Measurements from ENCODE around the gene PPP6R2. TPM values are rescaled to one million over a fixed set of nuclear protein-coding genes. Genes with fewer than 3 reads are reported as not detected.

Gene PPP6R2
- total RNA-seq, 1 experiment from 2014 or later = 47.8 TPM

DNA sequence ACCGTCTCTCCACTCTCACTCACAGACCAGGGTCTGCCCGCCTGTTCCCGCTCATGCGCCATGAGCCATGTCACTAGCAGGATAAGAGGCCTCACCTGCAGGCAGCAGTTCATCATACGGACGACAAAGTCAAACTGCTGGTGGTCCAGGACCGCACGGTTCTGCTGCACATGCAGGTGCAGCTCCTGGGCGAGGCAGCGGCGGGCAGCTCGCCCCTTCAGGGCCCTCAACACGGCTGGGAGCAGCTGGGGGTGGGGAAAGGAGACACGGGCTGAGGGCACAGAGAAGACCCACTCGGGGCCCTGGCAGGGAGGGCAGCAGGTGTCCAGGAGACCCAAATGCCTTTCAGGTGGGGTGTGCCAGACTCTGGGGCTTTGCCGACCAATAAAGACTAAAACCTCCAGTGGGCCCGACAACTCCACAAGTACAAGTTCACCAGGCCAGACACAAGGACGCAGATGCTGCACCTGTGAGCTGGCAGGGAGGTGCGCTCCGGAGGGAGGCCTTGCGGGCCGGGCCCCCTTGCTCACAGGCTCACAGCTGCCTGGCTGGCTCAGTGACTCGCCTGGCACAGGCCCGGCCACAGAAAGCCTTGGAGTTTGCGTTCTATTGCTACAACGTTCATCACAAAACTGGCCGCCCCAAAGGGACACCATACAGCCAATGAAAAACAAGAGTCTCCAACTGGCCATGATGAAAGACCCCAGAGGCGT lies 120.2 kb downstream of the PPP6R2 start:
- DNase-seq (ENCODE audit: low spot score) = no peak
- ATAC-seq = no peak
- H3K4me3 Mint-ChIP-seq = no peak overlapping the region
- H3K27ac Mint-ChIP-seq = no peak overlapping the region
- no peaks in the 10 kb centered on the region for H3K4me1 Mint-ChIP-seq
- no peak for TF ChIP-seq ZNF396 (CRISPR knock-in tag; IDR thresholded peaks at IDR 0.05; ENCODE audit: borderline replicate concordance)
- no peak for TF ChIP-seq ZNF423 (CRISPR knock-in tag; IDR thresholded peaks at IDR 0.05)
- TF ChIP-seq, protein P1, sequence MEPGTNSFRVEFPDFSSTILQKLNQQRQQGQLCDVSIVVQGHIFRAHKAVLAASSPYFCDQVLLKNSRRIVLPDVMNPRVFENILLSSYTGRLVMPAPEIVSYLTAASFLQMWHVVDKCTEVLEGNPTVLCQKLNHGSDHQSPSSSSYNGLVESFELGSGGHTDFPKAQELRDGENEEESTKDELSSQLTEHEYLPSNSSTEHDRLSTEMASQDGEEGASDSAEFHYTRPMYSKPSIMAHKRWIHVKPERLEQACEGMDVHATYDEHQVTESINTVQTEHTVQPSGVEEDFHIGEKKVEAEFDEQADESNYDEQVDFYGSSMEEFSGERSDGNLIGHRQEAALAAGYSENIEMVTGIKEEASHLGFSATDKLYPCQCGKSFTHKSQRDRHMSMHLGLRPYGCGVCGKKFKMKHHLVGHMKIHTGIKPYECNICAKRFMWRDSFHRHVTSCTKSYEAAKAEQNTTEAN (CRISPR knock-in tag; IDR thresholded peaks at IDR 0.05) = no peak
- TF ChIP-seq ETV6 (CRISPR knock-in tag; IDR thresholded peaks at IDR 0.05) = no peak
- TF ChIP-seq, protein P2, sequence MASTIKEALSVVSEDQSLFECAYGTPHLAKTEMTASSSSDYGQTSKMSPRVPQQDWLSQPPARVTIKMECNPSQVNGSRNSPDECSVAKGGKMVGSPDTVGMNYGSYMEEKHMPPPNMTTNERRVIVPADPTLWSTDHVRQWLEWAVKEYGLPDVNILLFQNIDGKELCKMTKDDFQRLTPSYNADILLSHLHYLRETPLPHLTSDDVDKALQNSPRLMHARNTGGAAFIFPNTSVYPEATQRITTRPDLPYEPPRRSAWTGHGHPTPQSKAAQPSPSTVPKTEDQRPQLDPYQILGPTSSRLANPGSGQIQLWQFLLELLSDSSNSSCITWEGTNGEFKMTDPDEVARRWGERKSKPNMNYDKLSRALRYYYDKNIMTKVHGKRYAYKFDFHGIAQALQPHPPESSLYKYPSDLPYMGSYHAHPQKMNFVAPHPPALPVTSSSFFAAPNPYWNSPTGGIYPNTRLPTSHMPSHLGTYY (CRISPR knock-in tag; IDR thresholded peaks at IDR 0.05) = no peak
- TF ChIP-seq SMAD3 (CRISPR knock-in tag; IDR thresholded peaks at IDR 0.05; ENCODE audit: borderline replicate concordance) = no peak
- TF ChIP-seq IRF2 (CRISPR knock-in tag; IDR thresholded peaks at IDR 0.05; ENCODE audit: borderline replicate concordance, low read depth) = no peak
- no peak for TF ChIP-seq EMX1 (CRISPR knock-in tag; IDR thresholded peaks at IDR 0.05)
- TF ChIP-seq FOXK1 (CRISPR knock-in tag; IDR thresholded peaks at IDR 0.05) = no peak
- H3K36me3 Mint-ChIP-seq = peaks cover 40% of the 10 kb centered on the region
- POLR2A ChIA-PET = no interaction called here
- CTCF ChIA-PET = interaction anchor here (0.9 kb wide), 1 partner anchor 10 kb away, joined by 3 read pairs; no protein-coding TSS in a partner anchor
- H3K27me3 Mint-ChIP-seq (ENCODE audit: low read depth) = no peaks in the 10 kb centered on the region; the same call in 1 of the 2 replicates
- H3K9me3 Mint-ChIP-seq = no peaks in the 10 kb centered on the region

DNA sequence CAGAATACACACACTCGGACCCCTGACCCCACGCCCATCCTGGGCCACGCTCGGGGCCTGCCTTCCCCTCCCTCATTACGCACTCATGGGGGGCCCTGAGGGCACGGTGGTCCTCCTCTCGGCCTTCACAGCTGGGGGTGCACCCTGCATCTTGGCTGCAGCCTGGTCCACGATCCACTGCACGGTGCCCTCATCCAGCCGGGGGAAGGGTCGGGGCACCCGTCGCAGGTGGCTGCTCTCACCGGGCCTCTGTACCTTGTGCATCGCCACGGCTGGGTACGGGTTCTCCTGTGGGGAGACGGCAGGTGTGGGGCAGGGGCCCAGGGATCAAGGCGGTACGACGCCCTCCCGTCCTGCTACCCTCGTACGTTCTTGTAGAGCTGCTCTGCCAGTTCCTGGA lies 121.3 kb downstream of the PPP6R2 start:
- no peak for DNase-seq (ENCODE audit: low spot score)
- Mint-ChIP-seq H3K4me3 (no peak overlapping the region), H3K27me3 (ENCODE audit: low read depth) (no peaks in the 10 kb centered on the region; the same call in 1 of the 2 replicates), H3K4me1 (no peaks in the 10 kb centered on the region), H3K36me3 (peaks cover 36% of the 10 kb centered on the region), H3K9me3 (no peaks in the 10 kb centered on the region), H3K27ac (no peak overlapping the region)
- CTCF ChIA-PET = no interaction called here
- ATAC-seq = no peak
- POLR2A ChIA-PET = interaction anchor here (0.6 kb wide), 1 partner anchor 68 kb away, joined by 3 read pairs; no protein-coding TSS in a partner anchor
- TF ChIP-seq ZNF423 (CRISPR knock-in tag; IDR thresholded peaks at IDR 0.05) (no peak), CREM (CRISPR knock-in tag; IDR thresholded peaks at IDR 0.05) (no peak), ZNF317 (CRISPR knock-in tag; IDR thresholded peaks at IDR 0.05; ENCODE audit: borderline replicate concordance, low read depth) (no peak), RORB (CRISPR knock-in tag; IDR thresholded peaks at IDR 0.05) (no peak), SOX15 (CRISPR knock-in tag; IDR thresholded peaks at IDR 0.05) (no peak), ESRRA (CRISPR knock-in tag; IDR thresholded peaks at IDR 0.05; ENCODE audit: borderline replicate concordance) (no peak)
- TF ChIP-seq, protein P3, sequence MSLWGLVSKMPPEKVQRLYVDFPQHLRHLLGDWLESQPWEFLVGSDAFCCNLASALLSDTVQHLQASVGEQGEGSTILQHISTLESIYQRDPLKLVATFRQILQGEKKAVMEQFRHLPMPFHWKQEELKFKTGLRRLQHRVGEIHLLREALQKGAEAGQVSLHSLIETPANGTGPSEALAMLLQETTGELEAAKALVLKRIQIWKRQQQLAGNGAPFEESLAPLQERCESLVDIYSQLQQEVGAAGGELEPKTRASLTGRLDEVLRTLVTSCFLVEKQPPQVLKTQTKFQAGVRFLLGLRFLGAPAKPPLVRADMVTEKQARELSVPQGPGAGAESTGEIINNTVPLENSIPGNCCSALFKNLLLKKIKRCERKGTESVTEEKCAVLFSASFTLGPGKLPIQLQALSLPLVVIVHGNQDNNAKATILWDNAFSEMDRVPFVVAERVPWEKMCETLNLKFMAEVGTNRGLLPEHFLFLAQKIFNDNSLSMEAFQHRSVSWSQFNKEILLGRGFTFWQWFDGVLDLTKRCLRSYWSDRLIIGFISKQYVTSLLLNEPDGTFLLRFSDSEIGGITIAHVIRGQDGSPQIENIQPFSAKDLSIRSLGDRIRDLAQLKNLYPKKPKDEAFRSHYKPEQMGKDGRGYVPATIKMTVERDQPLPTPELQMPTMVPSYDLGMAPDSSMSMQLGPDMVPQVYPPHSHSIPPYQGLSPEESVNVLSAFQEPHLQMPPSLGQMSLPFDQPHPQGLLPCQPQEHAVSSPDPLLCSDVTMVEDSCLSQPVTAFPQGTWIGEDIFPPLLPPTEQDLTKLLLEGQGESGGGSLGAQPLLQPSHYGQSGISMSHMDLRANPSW (CRISPR knock-in tag; conservative IDR thresholded peaks at IDR 0.05; ENCODE audit: low read depth) = no peak
- TF ChIP-seq, protein P4, sequence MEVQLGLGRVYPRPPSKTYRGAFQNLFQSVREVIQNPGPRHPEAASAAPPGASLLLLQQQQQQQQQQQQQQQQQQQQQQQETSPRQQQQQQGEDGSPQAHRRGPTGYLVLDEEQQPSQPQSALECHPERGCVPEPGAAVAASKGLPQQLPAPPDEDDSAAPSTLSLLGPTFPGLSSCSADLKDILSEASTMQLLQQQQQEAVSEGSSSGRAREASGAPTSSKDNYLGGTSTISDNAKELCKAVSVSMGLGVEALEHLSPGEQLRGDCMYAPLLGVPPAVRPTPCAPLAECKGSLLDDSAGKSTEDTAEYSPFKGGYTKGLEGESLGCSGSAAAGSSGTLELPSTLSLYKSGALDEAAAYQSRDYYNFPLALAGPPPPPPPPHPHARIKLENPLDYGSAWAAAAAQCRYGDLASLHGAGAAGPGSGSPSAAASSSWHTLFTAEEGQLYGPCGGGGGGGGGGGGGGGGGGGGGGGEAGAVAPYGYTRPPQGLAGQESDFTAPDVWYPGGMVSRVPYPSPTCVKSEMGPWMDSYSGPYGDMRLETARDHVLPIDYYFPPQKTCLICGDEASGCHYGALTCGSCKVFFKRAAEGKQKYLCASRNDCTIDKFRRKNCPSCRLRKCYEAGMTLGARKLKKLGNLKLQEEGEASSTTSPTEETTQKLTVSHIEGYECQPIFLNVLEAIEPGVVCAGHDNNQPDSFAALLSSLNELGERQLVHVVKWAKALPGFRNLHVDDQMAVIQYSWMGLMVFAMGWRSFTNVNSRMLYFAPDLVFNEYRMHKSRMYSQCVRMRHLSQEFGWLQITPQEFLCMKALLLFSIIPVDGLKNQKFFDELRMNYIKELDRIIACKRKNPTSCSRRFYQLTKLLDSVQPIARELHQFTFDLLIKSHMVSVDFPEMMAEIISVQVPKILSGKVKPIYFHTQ (CRISPR knock-in tag; IDR thresholded peaks at IDR 0.05) = no peak
- TF ChIP-seq, protein P5, sequence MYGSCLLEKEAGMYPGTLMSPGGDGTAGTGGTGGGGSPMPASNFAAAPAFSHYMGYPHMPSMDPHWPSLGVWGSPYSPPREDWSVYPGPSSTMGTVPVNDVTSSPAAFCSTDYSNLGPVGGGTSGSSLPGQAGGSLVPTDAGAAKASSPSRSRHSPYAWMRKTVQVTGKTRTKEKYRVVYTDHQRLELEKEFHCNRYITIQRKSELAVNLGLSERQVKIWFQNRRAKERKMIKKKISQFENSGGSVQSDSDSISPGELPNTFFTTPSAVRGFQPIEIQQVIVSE (CRISPR knock-in tag; IDR thresholded peaks at IDR 0.05; ENCODE audit: borderline replicate concordance) = no peak
- TF ChIP-seq, protein P6, sequence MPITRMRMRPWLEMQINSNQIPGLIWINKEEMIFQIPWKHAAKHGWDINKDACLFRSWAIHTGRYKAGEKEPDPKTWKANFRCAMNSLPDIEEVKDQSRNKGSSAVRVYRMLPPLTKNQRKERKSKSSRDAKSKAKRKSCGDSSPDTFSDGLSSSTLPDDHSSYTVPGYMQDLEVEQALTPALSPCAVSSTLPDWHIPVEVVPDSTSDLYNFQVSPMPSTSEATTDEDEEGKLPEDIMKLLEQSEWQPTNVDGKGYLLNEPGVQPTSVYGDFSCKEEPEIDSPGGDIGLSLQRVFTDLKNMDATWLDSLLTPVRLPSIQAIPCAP (CRISPR knock-in tag; IDR thresholded peaks at IDR 0.05) = no peak
- TF ChIP-seq, protein P7, sequence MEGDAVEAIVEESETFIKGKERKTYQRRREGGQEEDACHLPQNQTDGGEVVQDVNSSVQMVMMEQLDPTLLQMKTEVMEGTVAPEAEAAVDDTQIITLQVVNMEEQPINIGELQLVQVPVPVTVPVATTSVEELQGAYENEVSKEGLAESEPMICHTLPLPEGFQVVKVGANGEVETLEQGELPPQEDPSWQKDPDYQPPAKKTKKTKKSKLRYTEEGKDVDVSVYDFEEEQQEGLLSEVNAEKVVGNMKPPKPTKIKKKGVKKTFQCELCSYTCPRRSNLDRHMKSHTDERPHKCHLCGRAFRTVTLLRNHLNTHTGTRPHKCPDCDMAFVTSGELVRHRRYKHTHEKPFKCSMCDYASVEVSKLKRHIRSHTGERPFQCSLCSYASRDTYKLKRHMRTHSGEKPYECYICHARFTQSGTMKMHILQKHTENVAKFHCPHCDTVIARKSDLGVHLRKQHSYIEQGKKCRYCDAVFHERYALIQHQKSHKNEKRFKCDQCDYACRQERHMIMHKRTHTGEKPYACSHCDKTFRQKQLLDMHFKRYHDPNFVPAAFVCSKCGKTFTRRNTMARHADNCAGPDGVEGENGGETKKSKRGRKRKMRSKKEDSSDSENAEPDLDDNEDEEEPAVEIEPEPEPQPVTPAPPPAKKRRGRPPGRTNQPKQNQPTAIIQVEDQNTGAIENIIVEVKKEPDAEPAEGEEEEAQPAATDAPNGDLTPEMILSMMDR (IDR thresholded peaks at IDR 0.05) = no peak
- TF ChIP-seq, protein P8, sequence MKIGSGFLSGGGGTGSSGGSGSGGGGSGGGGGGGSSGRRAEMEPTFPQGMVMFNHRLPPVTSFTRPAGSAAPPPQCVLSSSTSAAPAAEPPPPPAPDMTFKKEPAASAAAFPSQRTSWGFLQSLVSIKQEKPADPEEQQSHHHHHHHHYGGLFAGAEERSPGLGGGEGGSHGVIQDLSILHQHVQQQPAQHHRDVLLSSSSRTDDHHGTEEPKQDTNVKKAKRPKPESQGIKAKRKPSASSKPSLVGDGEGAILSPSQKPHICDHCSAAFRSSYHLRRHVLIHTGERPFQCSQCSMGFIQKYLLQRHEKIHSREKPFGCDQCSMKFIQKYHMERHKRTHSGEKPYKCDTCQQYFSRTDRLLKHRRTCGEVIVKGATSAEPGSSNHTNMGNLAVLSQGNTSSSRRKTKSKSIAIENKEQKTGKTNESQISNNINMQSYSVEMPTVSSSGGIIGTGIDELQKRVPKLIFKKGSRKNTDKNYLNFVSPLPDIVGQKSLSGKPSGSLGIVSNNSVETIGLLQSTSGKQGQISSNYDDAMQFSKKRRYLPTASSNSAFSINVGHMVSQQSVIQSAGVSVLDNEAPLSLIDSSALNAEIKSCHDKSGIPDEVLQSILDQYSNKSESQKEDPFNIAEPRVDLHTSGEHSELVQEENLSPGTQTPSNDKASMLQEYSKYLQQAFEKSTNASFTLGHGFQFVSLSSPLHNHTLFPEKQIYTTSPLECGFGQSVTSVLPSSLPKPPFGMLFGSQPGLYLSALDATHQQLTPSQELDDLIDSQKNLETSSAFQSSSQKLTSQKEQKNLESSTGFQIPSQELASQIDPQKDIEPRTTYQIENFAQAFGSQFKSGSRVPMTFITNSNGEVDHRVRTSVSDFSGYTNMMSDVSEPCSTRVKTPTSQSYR (CRISPR knock-in tag; IDR thresholded peaks at IDR 0.05) = no peak
